Mammary epithelial cell (primary cell): Measurements from ENCODE around the gene ESM1.
A peak's percentile ranks its signal among the peaks of the same experiment; 100 is the strongest.

Experiments used
- CTCF ChIP-seq, 2 donors: IDR thresholded peaks in 1 of 2; conservative IDR thresholded peaks in 1 of 2; 2 replicates each; pipeline ENCODE4 v1.5.1; 2011 to 2012; ENCODE audit warnings: inconsistent platforms in 2 of 2, low read length in 2 of 2, mild to moderate bottlenecking in 2 of 2, control low read depth in 1 of 2, low read depth in 1 of 2; ENCODE audit not compliant: insufficient read depth in 1 of 2; ENCODE audit errors: extremely low read depth in 1 of 2
- EZH2 ChIP-seq: IDR thresholded peaks from 2 replicates; pipeline ENCODE4 v1.6.1; 2012; ENCODE audit warnings: low read length, inconsistent platforms, borderline replicate concordance

GRCh38 chr5:54959673-54960418 lies 25.5 kb downstream of the ESM1 start:
- TF ChIP-seq CTCF (conservative IDR thresholded peaks at IDR 0.05 in 1 of 2, IDR thresholded peaks at IDR 0.05 in 1 of 2; ENCODE audit: extremely low read depth in 1 of 2, insufficient read depth in 1 of 2, low read depth in 1 of 2, low read length in 2 of 2) (peak; percentile 36 to 38), EZH2 (no peak)
